ENCODE results near the gene FAM222A.

FAM222A gene

DNA sequence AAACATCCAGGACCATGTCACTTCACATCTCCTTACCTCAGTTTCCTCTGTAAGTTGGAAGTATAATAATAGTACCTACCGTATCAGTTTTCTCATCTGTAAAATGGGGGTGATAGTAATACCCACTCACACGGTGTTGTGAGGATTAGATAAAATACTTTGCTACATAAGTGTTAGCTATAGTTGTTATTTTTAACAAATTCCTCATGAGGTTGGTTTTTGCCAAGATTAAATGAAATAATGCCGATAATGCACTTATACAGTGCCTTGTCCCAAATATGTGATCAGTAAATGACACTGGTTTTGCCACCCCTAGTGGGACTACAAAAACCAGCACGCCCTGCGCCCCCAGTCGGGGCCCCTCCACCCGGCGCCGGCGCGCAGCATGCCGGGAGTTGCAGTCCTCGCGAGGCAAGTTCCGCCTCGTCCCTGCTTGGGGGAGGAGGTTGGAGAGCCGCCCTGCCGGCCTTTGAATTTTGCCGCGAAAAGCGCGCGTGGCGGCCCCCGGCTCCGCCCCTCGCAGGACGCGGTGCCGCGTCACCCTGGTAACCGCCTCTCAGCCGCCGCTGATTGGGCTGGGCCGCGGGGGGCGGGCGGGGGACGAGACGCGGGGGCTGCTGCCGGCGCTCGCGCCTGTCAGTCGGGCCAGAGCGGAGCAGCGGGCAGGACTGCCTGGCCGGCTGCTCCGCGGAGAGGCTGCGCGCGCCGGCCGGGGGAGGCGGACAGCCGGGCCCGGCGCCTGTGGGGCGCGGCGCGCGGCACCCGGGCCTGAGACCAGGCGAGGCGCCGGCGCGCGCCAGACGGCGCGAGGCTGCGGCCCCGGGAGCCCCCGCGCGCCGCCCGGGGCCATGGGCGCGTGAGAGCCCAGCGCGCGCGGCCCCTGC is at the start of gene FAM222A:
Gene FAM222A (plus strand): TSS at position 639 of the 884 bp plus-strand sequence. CDS start 30,322 bp downstream, outside the sequence.
- peak; percentile 55 for DNase-seq (ENCODE audit: low read depth, low spot score)
- Histone ChIP-seq H3K36me3 (ENCODE audit: insufficient read depth, low read length) (no peaks in the 10 kb centered on the region), H3K9ac (ENCODE audit: insufficient read length) (no peak within 1 kb of the TSS), H3K27ac (no peak within 1 kb of the TSS), H3K9me3 (ENCODE audit: low read depth, low read length) (no peaks in the 10 kb centered on the region), H3K4me3 (peak within 1 kb of the TSS; percentile 79)
- TF ChIP-seq EZH2 (IDR thresholded peaks at IDR 0.05) (no peak), FOXP2 (optimal IDR thresholded peaks at IDR 0.05; ENCODE audit: control extremely low read depth, extremely low read length, insufficient read depth) (no peak)

DNA sequence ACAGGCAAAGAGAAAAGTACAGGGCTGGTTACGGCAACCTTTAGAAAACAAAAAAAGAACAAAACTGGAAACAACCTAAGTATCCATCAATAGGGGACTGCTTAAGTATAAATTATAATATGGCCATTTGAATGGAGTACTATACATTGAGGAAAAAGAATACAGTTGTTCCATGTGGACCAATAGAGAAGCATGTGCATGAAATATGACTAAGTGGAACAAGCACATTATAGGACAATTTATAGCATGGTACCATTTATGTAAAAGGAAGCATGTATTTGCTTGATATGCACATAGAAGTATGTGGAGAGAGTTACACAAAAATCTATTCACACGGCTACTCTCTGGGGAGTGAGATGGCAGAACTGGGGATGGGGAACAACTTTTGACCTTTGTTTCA is 49.2 kb upstream of the FAM222A start:
- no peaks in the 10 kb centered on the region for H3K36me3 ChIP-seq (ENCODE audit: insufficient read depth, low read length)
- no peak overlapping the region for H3K9ac ChIP-seq (ENCODE audit: insufficient read length)
- H3K27ac ChIP-seq, result no peak overlapping the region
- no peak for DNase-seq (ENCODE audit: low read depth, low spot score)
- no peak for TF ChIP-seq FOXP2 (optimal IDR thresholded peaks at IDR 0.05; ENCODE audit: control extremely low read depth, extremely low read length, insufficient read depth)
- TF ChIP-seq EZH2 (IDR thresholded peaks at IDR 0.05), result no peak
- no peak for TF ChIP-seq POLR2AphosphoS5 (IDR thresholded peaks at IDR 0.05; ENCODE audit: borderline replicate concordance, low read depth, low read length)
- H3K4me3 ChIP-seq, result no peak overlapping the region
- H3K9me3 ChIP-seq (ENCODE audit: low read depth, low read length), result no peaks in the 10 kb centered on the region

DNA sequence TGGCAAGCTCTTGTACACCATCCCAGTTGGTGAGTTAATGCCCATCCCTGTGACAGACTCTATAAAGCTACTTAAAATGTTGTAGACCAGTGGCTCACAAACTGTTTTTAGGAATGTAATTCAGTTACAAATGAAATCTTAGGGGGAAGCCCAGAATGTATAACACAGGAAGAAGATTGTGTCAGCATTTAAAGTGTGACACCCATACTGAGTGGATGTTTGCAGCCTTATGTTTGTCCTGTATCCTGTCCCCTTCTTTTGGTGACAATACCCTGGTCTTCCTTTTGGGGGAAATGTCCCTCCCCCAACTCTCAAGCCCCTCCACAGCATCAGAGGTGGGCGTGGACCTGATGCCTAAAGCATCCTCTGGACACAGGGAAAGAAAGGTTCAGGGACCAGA is 47.6 kb upstream of the FAM222A start:
- TF ChIP-seq FOXP2 (optimal IDR thresholded peaks at IDR 0.05; ENCODE audit: control extremely low read depth, extremely low read length, insufficient read depth) (no peak), EZH2 (IDR thresholded peaks at IDR 0.05) (no peak), POLR2AphosphoS5 (IDR thresholded peaks at IDR 0.05; ENCODE audit: borderline replicate concordance, low read depth, low read length) (no peak)
- H3K9me3 ChIP-seq (ENCODE audit: low read depth, low read length), result no peaks in the 10 kb centered on the region
- no peak overlapping the region for H3K4me3 ChIP-seq
- no peak overlapping the region for H3K9ac ChIP-seq (ENCODE audit: insufficient read length)
- H3K27ac ChIP-seq, result no peak overlapping the region
- no peak for DNase-seq (ENCODE audit: low read depth, low spot score)
- H3K36me3 ChIP-seq (ENCODE audit: insufficient read depth, low read length), result no peaks in the 10 kb centered on the region

GRCh38 chr12:109670731-109671130 is 42.9 kb upstream of the FAM222A start:
- TF ChIP-seq FOXP2 (optimal IDR thresholded peaks at IDR 0.05; ENCODE audit: control extremely low read depth, extremely low read length, insufficient read depth), result no peak
- TF ChIP-seq POLR2AphosphoS5 (IDR thresholded peaks at IDR 0.05; ENCODE audit: borderline replicate concordance, low read depth, low read length), result no peak
- TF ChIP-seq EZH2 (IDR thresholded peaks at IDR 0.05), result no peak
- no peak for DNase-seq (ENCODE audit: low read depth, low spot score)
- Histone ChIP-seq H3K9me3 (ENCODE audit: low read depth, low read length) (no peaks in the 10 kb centered on the region), H3K36me3 (ENCODE audit: insufficient read depth, low read length) (no peaks in the 10 kb centered on the region), H3K4me3 (no peak overlapping the region), H3K27ac (no peak overlapping the region), H3K9ac (ENCODE audit: insufficient read length) (no peak overlapping the region)

DNA sequence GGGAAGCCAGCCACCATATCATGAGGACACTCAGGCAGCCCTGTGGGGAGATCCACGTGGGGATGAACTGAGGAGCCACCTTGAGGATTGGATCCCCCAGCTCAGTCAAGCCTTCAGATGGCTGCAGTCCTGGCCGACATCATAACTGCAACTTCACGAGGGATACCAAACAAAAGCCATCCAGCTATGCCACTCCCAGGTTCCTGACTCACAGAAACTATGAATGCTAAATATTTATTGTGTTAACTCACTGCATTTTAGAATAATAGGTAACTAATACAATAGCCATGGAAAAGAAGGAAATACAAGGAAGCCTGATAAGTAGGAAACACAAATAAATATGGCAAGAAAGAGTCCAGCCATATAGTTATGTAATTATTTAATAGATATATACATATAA is 42.1 kb upstream of the FAM222A start:
- no peak overlapping the region for H3K9ac ChIP-seq (ENCODE audit: insufficient read length)
- H3K36me3 ChIP-seq (ENCODE audit: insufficient read depth, low read length), result no peaks in the 10 kb centered on the region
- no peak overlapping the region for H3K27ac ChIP-seq
- H3K9me3 ChIP-seq (ENCODE audit: low read depth, low read length), result no peaks in the 10 kb centered on the region
- no peak overlapping the region for H3K4me3 ChIP-seq
- TF ChIP-seq FOXP2 (optimal IDR thresholded peaks at IDR 0.05; ENCODE audit: control extremely low read depth, extremely low read length, insufficient read depth), result no peak
- TF ChIP-seq POLR2AphosphoS5 (IDR thresholded peaks at IDR 0.05; ENCODE audit: borderline replicate concordance, low read depth, low read length), result no peak
- TF ChIP-seq EZH2 (IDR thresholded peaks at IDR 0.05), result no peak
- no peak for DNase-seq (ENCODE audit: low read depth, low spot score)

DNA sequence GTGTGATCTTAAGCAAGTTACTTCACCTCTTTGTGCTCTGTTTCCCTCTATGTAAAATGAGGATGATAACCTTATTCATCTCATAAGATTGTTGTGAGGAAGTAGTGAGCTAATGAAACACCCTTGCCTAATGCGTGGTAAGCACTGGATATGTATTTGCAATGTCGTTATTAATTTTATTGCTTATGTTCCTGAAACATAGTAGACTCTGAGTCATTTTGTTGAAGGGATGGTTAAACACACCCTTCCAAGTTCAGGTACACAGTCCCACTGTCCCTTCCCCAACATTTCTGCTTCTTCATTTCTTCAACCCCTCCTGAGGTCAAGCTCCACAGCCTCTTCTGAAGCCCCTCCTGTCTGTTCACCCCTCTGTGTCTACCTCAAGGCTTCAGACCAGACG is 40.2 kb upstream of the FAM222A start:
- no peaks in the 10 kb centered on the region for H3K9me3 ChIP-seq (ENCODE audit: low read depth, low read length)

DNA sequence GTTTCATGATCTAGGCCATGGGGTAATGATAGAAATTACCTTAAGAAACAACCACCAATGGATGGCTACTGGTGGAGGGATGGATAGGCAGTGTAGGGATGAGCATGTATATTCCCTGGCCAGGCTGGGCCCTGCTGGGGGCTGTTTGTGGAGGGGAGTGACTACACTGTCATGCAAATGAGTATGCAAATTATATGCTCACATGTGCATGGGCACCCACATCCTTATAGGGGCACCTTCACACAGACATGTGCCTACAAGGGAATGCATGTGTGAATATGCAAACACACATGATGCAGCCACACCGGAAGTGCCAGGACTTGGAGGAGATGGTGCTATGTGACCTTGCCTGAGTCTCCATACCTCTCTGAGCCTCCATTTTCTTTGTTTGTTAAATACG is 39.7 kb upstream of the FAM222A start:
- no peak for TF ChIP-seq EZH2 (IDR thresholded peaks at IDR 0.05)
- no peak for TF ChIP-seq POLR2AphosphoS5 (IDR thresholded peaks at IDR 0.05; ENCODE audit: borderline replicate concordance, low read depth, low read length)
- TF ChIP-seq FOXP2 (optimal IDR thresholded peaks at IDR 0.05; ENCODE audit: control extremely low read depth, extremely low read length, insufficient read depth), result no peak

More for the DNA sequence above, 40.2 kb upstream of the FAM222A start:
- no peak overlapping the region for H3K9ac ChIP-seq (ENCODE audit: insufficient read length)
- no peak overlapping the region for H3K27ac ChIP-seq
- no peak overlapping the region for H3K4me3 ChIP-seq
- no peak for DNase-seq (ENCODE audit: low read depth, low spot score)
- TF ChIP-seq EZH2 (IDR thresholded peaks at IDR 0.05) (no peak), FOXP2 (optimal IDR thresholded peaks at IDR 0.05; ENCODE audit: control extremely low read depth, extremely low read length, insufficient read depth) (no peak), POLR2AphosphoS5 (IDR thresholded peaks at IDR 0.05; ENCODE audit: borderline replicate concordance, low read depth, low read length) (no peak)
- H3K36me3 ChIP-seq (ENCODE audit: insufficient read depth, low read length), result no peaks in the 10 kb centered on the region

GRCh38 chr12:109675411-109675810 is 38.2 kb upstream of the FAM222A start:
- Histone ChIP-seq H3K27ac (no peak overlapping the region), H3K4me3 (no peak overlapping the region), H3K9ac (ENCODE audit: insufficient read length) (no peak overlapping the region), H3K36me3 (ENCODE audit: insufficient read depth, low read length) (no peaks in the 10 kb centered on the region), H3K9me3 (ENCODE audit: low read depth, low read length) (no peaks in the 10 kb centered on the region)
- no peak for DNase-seq (ENCODE audit: low read depth, low spot score)
- TF ChIP-seq EZH2 (IDR thresholded peaks at IDR 0.05) (no peak), POLR2AphosphoS5 (IDR thresholded peaks at IDR 0.05; ENCODE audit: borderline replicate concordance, low read depth, low read length) (no peak), FOXP2 (optimal IDR thresholded peaks at IDR 0.05; ENCODE audit: control extremely low read depth, extremely low read length, insufficient read depth) (no peak)

More for the DNA sequence above, 39.7 kb upstream of the FAM222A start:
- Histone ChIP-seq H3K9ac (ENCODE audit: insufficient read length) (no peak overlapping the region), H3K4me3 (no peak overlapping the region), H3K36me3 (ENCODE audit: insufficient read depth, low read length) (no peaks in the 10 kb centered on the region), H3K9me3 (ENCODE audit: low read depth, low read length) (no peaks in the 10 kb centered on the region), H3K27ac (no peak overlapping the region)
- DNase-seq (ENCODE audit: low read depth, low spot score), result no peak
